ENCODE results near the gene SREBF2.

SREBF2 gene

DNA sequence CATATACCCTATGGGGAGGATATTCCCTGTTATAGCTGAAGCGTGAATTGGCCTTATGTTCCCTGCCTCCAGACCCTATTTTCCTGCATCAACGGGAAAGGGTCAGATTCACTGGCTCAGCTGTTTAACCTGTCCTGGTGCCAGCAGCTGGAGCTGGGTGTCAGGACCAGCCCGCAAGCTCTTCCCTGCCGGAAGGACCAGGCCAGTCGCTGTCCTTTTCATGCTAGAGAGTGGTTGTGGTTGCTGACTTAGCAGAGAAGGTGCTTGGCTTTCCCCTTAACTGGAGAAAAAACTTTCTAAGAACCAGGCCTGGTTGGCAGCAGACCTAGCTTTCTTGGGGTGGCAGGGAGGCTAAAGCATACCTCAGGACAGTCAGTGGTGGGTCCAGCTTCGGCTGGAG, 5.2 kb upstream of the SREBF2 start:
- Mint-ChIP-seq H3K9me3 (no peaks in the 10 kb centered on the region), H3K27me3 (ENCODE audit: low read depth) (no peaks in the 10 kb centered on the region), H3K4me1 (peaks cover 64% of the 10 kb centered on the region), H3K4me3 (no peak overlapping the region), H3K36me3 (ENCODE audit: low read depth) (peaks cover 3% of the 10 kb centered on the region), H3K27ac (peak overlapping the region; percentile 69 to 84 (median 82))
- no peak for TF ChIP-seq CTCF (IDR thresholded peaks at IDR 0.05; ENCODE audit: unreplicated experiment in 3 of 3)

DNA sequence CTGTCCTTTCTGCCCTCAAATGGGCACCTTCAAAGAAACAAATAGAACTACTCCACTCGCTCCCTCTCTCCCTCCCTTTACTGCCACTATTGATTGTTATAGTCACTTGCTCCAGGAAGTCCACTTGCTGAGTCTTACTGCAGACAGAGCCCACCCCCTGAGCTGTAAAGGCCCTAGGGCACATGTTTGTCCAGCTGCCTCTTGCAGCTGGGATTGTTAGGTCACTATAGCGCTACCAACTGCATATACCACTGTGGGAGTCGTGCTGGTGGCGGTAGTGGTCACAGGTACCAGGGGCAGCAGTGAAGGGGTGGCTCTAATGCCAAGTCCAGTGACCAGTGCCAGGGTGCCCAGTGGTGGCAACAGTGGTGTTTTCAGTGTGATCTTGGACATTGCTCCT, 4.4 kb upstream of the SREBF2 start:
- H3K27ac Mint-ChIP-seq = peak overlapping the region; percentile 69 to 84 (median 82)
- TF ChIP-seq CTCF (IDR thresholded peaks at IDR 0.05; ENCODE audit: unreplicated experiment in 3 of 3) = no peak
- H3K27me3 Mint-ChIP-seq (ENCODE audit: low read depth) = no peaks in the 10 kb centered on the region
- H3K4me1 Mint-ChIP-seq = peaks cover 64% of the 10 kb centered on the region
- peaks cover 3% of the 10 kb centered on the region for H3K36me3 Mint-ChIP-seq (ENCODE audit: low read depth)
- H3K4me3 Mint-ChIP-seq = peak overlapping the region; percentile 0 to 3 (median 3)
- H3K9me3 Mint-ChIP-seq = no peaks in the 10 kb centered on the region

GRCh38 chr22:41830174-41830573, 2.7 kb upstream of the SREBF2 start:
- Mint-ChIP-seq H3K4me3 (no peak overlapping the region), H3K4me1 (peaks cover 60% of the 10 kb centered on the region), H3K27ac (peak overlapping the region; percentile 15 to 99 (median 59)), H3K27me3 (ENCODE audit: low read depth) (no peaks in the 10 kb centered on the region), H3K9me3 (no peaks in the 10 kb centered on the region), H3K36me3 (ENCODE audit: low read depth) (peaks cover 4% of the 10 kb centered on the region)
- no peak for TF ChIP-seq CTCF (IDR thresholded peaks at IDR 0.05; ENCODE audit: unreplicated experiment in 3 of 3)

- H3K9me3 Mint-ChIP-seq = no peaks in the 10 kb centered on the region
- H3K27ac Mint-ChIP-seq = peak overlapping the region; percentile 98 to 100 (median 99)
- TF ChIP-seq CTCF (IDR thresholded peaks at IDR 0.05; ENCODE audit: unreplicated experiment in 3 of 3) = no peak
These were observed 1.5 kb upstream of the SREBF2 start for GRCh38 chr22:41831383-41831782.

GRCh38 chr22:41831828-41832552, 915 bp upstream of the SREBF2 start:
- H3K4me3 Mint-ChIP-seq = peak overlapping the region; percentile 85 to 96 (median 94)
- no peaks in the 10 kb centered on the region for H3K9me3 Mint-ChIP-seq
- no peaks in the 10 kb centered on the region for H3K27me3 Mint-ChIP-seq (ENCODE audit: low read depth)

More at GRCh38 chr22:41831383-41831782, 1.5 kb upstream of the SREBF2 start:
- Mint-ChIP-seq H3K4me1 (peaks cover 58% of the 10 kb centered on the region), H3K4me3 (peak overlapping the region in 2 of 3 experiments; percentile 38 to 58), H3K27me3 (ENCODE audit: low read depth) (no peaks in the 10 kb centered on the region), H3K36me3 (ENCODE audit: low read depth) (peaks cover 11% of the 10 kb centered on the region)

More at GRCh38 chr22:41831828-41832552, 915 bp upstream of the SREBF2 start:
- TF ChIP-seq CTCF (IDR thresholded peaks at IDR 0.05; ENCODE audit: unreplicated experiment in 3 of 3) = no peak
- Mint-ChIP-seq H3K27ac (peak overlapping the region; percentile 98 to 100 (median 99)), H3K4me1 (peaks cover 58% of the 10 kb centered on the region), H3K36me3 (ENCODE audit: low read depth) (peaks cover 17% of the 10 kb centered on the region)

Measured in nephron (organoid).